T-helper 2 cell treated with Interferon-gamma antibody and Interleukin-4, amounts not matched to agents 100 ng/mL and 5 ng/mL, for 36 hours (primary cell): ENCODE data around the gene REV3L. TPM values are rescaled to one million over a fixed set of nuclear protein-coding genes. Genes with fewer than 3 reads are reported as not detected.

Experiments
- intact Hi-C: fragments of 100-400 bp; cut with micrococcal nuclease; formaldehyde crosslinking; loops from one replicate; pipeline ENCODE4 v1.15.1; 2023
- total RNA-seq: library from RNA; stranded (reverse); gene quantifications from 2 replicates; pipeline ENCODE4 v1.2.3, GENCODE V29; 2022

The REV3L gene
- total RNA-seq, 1 donor from 2014 or later, result 23.5 TPM

DNA sequence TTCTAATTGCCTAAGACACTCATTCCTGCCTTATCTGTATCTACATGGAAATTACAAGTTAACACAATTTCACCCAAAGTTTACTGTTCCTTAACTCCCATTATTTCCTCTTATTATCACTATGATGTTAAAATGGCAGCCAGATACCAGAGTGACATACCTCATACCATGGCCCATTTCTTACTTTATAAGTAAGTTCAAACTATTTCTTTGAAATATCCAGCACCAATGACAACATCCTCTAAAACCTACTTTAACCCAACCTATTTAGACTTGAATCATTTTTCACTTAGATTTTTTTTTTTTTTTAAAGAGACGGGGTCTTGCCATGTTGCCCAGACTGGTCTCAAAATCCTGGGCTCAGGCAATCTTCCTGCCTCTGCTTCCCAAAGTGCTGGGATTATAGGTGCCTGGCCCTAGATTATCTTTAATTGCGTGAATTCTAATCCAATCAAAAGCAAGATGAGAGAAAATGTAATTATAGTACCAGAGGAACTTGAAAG, 10.0 kb downstream of the REV3L start:
- intact Hi-C loops, result loop anchor here (1.0 kb wide), 1 partner anchor 8 kb away; no protein-coding TSS in a partner anchor

DNA sequence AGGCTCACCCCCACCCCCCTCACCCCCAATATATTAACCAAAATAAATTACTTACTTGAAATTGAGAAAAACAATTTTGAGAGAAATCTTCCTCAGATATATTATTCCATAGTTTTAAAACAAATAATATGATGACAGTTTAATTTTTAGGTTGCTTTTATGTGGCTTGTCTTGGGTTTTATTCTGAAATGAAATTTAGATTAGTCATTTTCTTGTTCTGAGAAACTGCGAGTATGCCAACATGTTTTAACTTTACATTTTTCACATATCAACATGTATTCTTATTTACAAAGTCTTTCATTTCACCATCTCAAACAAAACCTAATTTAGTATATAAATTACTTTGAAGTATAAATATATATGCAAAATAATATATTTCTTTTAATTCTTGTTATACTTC, 11.1 kb downstream of the REV3L start:
- intact Hi-C loops, result loop anchor here (1.0 kb wide), 1 partner anchor 9 kb away; no protein-coding TSS in a partner anchor

DNA sequence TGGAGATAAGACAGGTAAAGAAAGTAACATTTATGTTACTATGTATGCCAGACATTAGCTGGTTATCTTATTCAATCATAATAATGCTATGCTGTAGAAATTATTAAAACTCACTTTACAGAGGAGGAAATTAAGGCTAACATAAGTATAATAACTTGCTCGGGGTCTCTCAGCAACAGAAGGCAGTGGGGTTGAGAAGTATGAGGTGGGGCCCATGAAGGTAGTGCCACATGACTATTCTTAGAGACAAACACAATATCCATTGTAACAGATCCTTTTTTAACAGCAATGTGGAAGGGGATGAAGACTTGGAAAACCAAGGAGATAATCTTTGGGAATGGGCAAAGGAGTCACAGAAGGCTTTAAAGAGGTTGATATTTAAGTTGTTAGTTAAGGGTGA, 11.5 kb downstream of the REV3L start:
- intact Hi-C loops, result no loop called here

DNA sequence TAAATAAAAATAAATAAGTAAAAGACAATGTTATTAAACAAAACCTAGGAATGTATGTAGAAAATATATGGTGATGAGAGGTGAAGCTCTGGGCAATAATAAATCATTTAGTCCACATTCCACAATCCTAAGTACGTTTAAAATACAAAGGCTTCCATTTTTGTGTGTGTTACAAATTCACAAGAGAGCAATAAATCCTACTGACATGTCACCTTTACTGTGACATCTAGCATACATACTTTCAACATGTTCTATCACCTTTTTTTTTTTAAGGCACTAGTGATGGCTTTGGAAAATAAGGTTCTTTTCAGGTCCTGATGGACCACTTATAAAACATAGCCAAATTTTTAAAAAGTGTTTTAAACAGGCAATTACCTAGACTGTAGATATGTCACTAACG, 12.0 kb downstream of the REV3L start:
- intact Hi-C loops, result no loop called here

DNA sequence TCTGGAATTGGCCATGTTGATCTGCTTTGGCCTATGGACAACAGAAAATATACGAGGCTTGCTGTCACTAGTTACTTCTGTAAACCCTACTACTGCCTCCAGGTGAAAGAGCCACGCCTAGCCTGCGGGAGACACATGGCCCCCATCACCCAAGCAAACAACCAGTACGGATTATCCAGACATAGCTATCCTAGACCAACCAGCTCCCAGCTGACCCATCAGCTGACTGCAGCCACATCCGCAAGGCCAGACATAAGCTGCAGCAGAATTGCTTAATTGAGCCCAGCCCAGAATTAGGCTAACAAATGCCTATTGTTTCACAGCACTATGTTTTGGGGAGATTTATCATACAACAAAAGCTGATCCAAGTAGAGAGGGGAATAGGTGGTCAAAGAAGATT, 13.5 kb downstream of the REV3L start:
- intact Hi-C loops, result no loop called here

DNA sequence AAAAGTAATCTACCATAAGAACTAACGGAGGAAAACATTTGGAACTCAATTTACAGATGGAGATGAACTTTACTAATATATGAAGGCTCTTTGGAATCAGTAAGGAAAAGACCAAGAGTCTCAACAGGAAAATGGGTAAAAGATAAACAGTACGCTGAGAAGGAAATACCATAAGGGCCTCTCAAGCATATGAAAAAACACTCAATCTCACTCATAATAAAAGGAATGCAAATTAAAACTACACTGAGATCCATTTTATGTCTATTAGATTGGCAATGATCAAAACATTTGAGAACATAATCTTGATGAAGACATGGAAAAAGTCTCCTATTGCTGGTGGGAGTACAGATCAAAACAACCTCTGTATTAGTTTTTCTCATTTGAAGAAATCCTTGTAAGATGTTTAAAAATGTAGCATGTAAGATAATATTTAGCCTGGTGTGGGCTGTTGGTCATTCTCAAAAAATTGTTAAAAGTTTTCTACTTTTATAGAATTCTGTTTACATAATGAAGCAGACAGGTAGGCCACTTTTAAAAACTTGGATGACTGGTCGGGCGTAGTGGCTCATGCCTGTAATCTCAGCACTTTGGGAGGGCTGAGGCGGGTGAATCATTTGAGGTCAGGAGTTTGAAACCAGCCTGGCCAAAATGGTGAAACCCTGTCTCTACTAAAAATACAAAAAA, 14.5 kb downstream of the REV3L start:
- intact Hi-C loops, result no loop called here

DNA sequence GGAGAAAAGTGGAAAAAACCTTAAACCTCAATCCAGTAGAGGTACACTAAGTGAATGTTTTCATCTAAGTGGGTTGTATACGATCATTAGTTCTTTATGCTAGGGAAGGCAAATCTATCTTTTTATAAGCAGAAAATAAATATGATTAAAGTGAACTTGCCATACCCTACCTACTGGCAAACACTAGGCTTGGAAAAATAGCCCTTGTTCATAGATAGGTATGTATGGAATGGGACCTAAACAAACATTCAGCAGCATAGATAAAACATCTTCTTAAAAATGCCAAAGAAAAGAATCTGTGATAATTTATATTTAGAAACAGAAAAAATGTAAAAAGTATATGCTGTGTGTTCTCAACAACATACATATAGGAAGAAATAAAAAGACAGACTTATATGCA, 18.8 kb downstream of the REV3L start:
- intact Hi-C loops, result no loop called here

DNA sequence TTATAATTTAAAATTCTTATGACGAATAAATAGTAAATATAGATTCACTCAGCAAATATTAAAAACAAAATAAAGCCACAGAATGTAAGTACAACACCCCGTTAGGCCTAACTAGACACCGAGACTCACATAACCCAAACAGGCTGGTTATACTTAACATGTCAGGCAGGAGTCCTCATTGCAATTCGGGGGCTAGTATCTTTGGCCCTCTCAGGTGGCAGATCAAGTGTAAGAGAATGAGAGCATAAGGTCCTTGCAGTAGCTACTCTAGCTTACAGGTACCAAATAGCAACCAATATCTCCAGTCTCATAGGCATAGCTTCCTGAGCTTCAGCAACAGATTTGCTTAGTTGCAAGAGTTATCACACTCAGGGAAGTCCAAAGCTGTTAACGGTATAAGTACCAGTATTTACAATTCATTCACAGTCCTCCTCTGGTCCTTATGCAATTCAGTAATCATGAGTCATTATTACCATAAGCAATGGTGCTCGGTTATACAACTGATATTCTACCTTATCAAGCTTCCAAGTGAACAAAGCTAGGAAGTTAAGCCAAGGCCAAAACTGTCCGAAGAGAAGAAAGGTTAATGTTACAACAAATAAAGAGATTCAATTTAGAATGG, 20.1 kb downstream of the REV3L start:
- intact Hi-C loops, result loop anchor here (2.0 kb wide), 1 partner anchor 16 kb away; no protein-coding TSS in a partner anchor

DNA sequence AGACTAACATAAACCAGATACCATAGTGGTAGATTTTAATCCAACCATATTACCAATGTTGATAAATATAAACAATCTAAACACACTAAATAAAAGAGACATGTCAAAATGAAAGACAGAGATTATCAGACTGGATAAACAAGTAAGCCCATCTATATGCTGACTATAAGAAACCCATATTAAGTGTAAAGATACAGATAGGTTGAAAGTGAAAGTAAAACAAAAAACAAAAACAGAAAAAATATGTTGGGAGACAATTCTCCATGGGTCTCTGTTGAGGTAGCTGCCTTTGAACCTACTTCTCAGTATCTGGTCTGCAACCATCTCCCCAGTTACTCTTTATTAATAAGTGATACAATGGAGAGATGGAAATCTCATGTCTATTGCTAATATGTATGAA, 21.2 kb downstream of the REV3L start:
- intact Hi-C loops, result loop anchor here (2.0 kb wide), 1 partner anchor 17 kb away; no protein-coding TSS in a partner anchor

DNA sequence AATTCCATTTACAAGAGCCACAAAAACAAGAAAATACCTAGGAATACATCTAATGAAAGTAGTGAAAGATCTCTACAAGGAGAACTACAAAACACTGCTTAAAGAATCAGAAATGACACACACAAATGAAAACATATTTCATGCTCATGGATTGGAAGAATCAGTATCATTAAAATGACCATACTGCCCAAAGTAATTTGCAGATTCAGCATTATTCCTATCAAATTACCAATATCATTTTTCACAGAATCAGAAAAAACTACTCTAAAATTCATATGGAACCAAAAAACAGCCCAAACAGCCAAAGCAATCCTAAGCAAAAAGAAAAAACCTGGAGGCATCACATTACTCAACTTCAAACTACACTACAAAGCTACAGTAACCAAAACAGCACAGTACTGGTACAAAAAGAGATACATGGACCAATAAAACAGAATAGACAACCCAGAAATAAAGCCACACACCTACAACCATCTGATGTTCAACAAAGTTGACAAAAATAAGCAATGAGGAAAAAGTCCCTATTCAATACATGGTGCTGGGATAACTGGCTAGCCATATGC, 24.3 kb downstream of the REV3L start:
- intact Hi-C loops, result no loop called here

DNA sequence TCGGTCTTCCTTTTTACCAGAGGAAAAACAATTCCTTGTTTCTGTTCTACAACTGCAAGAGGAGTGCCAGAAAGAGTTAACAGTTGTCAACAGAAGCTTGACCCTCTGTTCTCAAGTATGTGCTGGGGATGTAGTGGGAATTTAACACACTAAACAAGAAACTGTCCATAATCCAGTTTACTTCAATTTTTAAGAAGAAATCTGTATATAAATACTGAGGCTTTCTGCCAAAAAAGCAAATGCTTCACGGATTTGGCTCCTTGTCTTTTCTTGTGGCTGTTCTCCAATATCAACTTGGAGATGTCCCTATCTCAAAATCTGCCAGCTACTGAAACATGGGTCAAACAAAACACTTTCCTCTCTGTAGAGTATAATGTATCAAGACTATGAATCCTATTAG, 26.8 kb downstream of the REV3L start:
- intact Hi-C loops, result no loop called here

DNA sequence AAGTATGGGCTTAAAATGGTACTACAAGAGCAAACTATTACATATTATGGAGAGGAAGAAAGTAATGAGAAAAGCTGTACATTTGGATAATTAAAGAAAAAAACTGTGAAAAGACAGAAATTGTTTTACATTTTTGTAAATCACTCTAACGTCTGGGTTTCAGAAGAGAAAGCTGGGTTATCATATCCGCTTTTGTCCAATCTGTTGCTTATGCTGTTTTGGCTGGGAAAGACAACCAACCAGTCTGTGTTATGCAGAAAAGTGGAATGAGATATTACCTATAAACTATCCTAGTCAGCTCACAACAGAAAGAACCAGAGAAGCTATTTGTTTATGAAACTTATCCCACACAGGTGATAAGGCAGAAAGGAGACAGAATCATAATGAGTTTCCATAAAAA, 32.4 kb downstream of the REV3L start:
- intact Hi-C loops, result no loop called here

DNA sequence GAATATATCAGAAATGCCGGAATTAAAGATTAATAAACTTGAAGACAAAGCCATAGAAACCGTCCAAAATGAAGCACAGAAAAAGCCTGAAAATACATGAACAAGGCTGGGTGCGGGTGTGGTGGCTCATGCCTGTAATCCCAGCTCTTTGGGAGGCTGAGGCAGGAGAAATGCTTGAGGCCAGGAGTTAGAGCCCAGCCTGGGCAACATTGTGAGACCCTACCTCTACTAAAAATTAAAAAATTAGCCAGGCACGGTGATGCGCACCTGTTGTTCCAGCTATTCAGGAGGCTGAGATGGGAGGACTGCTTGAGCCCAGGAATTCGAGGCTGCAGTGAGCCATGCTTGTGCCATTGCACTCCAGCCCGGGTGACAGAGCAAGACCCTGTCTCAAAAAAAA, 32.9 kb downstream of the REV3L start:
- intact Hi-C loops, result no loop called here

DNA sequence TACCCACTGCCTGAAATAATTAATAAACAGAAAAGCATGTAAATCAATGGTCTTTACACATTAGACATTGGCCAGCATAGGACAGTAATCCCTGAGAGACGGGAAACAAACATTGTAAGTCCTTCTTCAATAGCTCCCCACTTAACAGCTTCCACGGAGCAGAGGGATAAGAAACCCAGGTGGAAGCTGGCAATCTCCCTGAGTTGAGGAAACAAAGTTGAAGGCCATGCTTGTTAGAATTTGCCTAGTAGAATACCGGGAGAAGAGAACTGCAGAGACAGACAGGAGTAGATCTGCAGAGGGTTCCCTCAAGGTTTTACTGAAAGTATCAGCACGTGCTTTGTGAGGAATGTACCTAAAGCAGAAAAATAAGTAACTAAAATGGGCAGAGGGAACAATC, 33.9 kb downstream of the REV3L start:
- intact Hi-C loops, result no loop called here

DNA sequence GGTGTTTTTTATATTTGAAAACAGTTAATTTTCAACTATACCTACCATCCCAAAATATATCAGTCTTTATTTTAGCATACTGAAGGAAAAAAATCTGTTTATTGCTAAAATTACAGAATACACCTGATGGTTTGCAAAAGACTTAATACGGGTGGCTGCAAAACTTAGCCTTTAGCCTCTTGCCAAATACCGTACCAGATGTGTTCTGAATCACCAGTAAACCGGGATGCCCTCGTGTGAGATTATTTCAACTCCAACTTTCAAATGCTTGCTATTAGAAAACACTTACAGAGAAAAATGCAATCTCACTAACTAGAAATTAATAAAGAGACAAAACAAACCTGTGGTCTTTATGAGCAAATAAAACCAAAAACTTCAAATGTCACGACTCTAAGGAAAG, 36.0 kb downstream of the REV3L start:
- intact Hi-C loops, result no loop called here

DNA sequence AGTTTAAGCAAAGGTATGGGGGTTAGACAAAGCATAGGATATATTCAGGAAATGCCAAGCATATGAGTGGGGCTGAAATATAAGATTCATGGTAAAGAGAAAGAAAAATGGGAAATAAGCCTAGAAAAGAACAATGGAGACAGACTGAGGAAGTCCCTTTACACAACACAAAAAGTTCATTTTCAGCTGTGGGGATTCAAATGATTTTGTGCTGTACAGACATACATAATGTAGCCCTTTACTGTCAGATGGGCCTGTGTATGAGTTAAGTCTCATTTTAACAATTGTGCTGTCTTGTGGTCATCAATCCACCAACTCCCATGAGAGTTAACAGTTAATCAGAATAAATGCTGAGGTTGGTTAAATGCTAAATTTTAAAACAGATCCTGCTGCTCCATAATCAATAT, 37.2 kb downstream of the REV3L start:
- intact Hi-C loops, result no loop called here

DNA sequence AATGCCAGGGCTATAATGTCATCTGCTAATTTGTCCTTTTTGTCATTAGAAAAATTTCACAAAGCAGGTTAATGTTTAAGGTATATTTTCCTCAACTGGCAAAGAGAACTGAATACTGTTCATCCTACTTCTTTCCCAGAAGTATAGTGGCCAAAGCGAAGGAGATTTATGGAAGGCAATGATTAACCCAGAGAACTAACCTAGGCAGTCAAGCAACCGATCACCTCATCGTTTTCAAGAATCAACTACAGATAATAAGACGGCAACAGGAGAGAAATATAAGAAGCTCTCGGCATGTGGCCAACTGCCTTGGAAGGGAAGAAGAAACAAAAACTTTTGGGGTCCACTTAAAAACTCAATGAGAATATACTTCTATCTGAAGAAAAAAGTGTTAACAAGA, 38.2 kb downstream of the REV3L start:
- intact Hi-C loops, result no loop called here

DNA sequence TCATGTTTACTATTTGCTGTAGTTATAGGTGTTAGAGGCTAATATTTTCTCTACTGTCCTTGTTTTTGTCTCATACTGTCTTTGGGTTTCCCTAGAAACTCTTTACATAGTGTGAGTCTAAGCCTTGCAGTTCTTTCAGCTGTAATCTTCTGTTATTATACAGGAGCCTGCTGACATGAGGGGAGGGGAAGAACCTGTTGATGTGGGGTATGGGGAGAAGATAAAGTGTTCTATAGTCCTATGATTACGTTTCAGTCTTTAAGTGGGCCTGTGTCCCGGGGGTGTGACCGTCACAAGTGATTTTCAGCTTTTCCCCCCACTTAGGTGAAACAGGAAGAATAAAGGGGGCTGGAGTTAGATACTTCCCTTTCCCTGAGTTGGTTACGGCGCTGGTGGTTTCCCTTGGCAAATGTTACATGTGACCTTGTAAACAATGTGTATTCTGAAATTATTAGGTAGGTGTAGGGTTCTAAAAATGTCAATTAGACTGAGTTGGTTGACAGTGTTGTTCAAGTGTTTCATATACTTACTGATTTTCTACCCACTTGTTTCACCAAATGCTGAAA, 41.3 kb downstream of the REV3L start:
- intact Hi-C loops, result no loop called here

DNA sequence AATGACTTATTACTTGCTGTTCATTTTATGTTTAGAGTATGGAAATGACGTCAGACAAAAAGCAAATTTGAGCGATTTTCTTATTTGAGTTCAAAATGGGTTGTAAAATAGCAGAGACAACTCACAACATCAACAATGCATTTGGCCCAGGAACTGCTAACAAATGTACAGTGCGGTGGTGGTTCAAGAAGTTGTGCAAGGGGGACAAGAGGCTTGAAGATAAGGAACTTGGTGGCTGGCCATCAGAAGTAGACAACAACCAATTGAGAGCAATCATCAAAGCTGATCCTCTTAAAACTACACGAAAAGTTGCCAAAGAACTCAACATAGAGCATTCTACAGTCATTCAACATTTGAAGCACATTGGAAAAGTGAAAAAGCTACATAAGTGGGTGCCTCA, 43.8 kb downstream of the REV3L start:
- intact Hi-C loops, result no loop called here

DNA sequence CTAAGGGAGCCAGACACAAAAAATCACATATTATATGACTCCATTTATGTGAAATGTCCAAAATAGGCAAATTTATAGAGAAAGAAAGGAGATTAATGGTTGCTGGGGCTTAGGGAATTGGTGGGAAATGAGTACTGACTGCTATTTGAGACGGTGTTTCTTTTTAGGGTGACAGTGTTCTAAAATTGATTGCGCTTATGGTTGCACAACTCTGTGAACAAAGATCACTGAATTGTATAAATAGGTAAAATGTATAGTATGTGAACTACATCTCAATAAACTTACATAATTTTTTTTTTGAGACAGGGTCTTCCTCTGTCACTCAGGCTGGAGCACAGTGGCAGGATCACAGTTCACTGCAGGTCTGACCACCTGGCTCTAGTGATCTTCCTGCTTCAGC, 45.4 kb downstream of the REV3L start:
- intact Hi-C loops, result no loop called here

DNA sequence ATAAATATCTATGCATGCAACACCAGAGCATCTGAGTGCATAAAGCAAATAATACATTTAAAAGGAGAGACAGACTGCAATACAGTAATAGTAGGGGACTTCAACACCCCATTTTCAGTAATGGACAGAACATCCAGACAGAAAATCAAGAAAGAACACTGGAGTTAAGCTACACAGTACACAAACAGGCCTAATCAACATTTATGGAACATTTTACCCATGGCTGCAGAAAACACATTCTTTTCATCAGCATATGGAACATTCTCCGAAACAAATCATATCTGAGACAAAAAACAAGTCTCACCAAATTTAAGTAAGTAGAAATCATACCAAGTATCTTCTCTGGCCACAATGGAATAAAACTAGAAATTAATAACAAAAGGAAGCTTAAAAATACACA, 50.5 kb downstream of the REV3L start:
- intact Hi-C loops, result no loop called here
